ENCODE results near the gene MCCC2. TPM values are rescaled to one million over a fixed set of nuclear protein-coding genes. Genes with fewer than 3 reads are reported as not detected.
"Not testable (repeated sequence)": the region's sequence is repeated elsewhere in the genome, so short reads cannot be mapped to it uniquely, and the experiment has no call there.

The MCCC2 gene
- total RNA-seq, 4 donors from 2014 or later: 32.8 to 73.5 (median 37.4) TPM

GRCh38 chr5:71632168-71632567 lies 45.0 kb downstream of the MCCC2 start:
- TF ChIP-seq CTCF (IDR thresholded peaks at IDR 0.05): no peak
- DNase-seq (ENCODE audit: low spot score) (no peak), ATAC-seq (ENCODE audit: low FRiP score) (no peak)

GRCh38 chr5:71633255-71634155 lies 46.4 kb downstream of the MCCC2 start:
- TF ChIP-seq CTCF (IDR thresholded peaks at IDR 0.05): no peak
- DNase-seq (ENCODE audit: low spot score) (no peak), ATAC-seq (ENCODE audit: low FRiP score) (no peak)

- ATAC-seq (ENCODE audit: low FRiP score) (no peak), DNase-seq (ENCODE audit: low spot score) (no peak)
- no peak for TF ChIP-seq CTCF (IDR thresholded peaks at IDR 0.05)
Measured at GRCh38 chr5:71637133-71637532, 50.0 kb downstream of the MCCC2 start.

GRCh38 chr5:71640408-71640807 lies 53.3 kb downstream of the MCCC2 start:
- no peak for TF ChIP-seq CTCF (IDR thresholded peaks at IDR 0.05)
- DNase-seq (ENCODE audit: low spot score) (no peak), ATAC-seq (ENCODE audit: low FRiP score) (no peak)

- no peak for DNase-seq (ENCODE audit: low spot score)
- TF ChIP-seq CTCF (IDR thresholded peaks at IDR 0.05): no peak
- no peak for ATAC-seq (ENCODE audit: low FRiP score)
Measured at GRCh38 chr5:71645030-71645429, 57.9 kb downstream of the MCCC2 start.

- not testable (repeated sequence) for DNase-seq (ENCODE audit: low spot score); ATAC-seq (ENCODE audit: low FRiP score)
Measured at GRCh38 chr5:71650940-71651339, 63.8 kb downstream of the MCCC2 start.

GRCh38 chr5:71651579-71651978 lies 64.4 kb downstream of the MCCC2 start:
- ATAC-seq (ENCODE audit: low FRiP score) (no peak), DNase-seq (ENCODE audit: low spot score) (no peak)
- TF ChIP-seq CTCF (IDR thresholded peaks at IDR 0.05): no peak
